Gastroesophageal sphincter (tissue), 4 donors: ENCODE results near the gene MYH3. TPM values are rescaled to one million over a fixed set of nuclear protein-coding genes. Genes with fewer than 3 reads are reported as not detected.

ENCODE experiments used
- ATAC-seq: fragments of 150-250 bp; one replicate; pipeline ENCODE4 v1.9.1; 2016; ENCODE audit warnings: mild to moderate bottlenecking, moderate library complexity
- H3K27ac ChIP-seq, 4 donors: fragments of 200-600 bp; sonication (generic) in 3 of 4; 1 replicate in 3 of 4; 2 replicates in 1 of 4; pipeline ENCODE4 v1.5.1; 2016 to 2019
- H3K27me3 ChIP-seq: fragments of 200-600 bp; sonication (generic); one replicate; pipeline ENCODE4 v1.5.1; 2019
- H3K36me3 ChIP-seq, 2 donors: fragments of 200-600 bp; sonication (generic); one replicate each; pipeline ENCODE4 v1.5.1; 2019; ENCODE audit warnings: control low read depth in 1 of 2
- H3K4me1 ChIP-seq, 3 donors: fragments of 200-600 bp; sonication (generic); 1 replicate in 2 of 3; 2 replicates in 1 of 3; pipeline ENCODE4 v1.5.1; 2016 to 2019; ENCODE audit warnings: control low read depth in 2 of 3
- H3K4me3 ChIP-seq, 2 donors: fragments of 200-600 bp; sonication (generic); one replicate each; pipeline ENCODE4 v1.5.1; 2019; ENCODE audit warnings: mild to moderate bottlenecking in 1 of 2, moderate library complexity in 1 of 2
- H3K9me3 ChIP-seq, 3 donors: fragments of 200-600 bp; sonication (generic); one replicate each; pipeline ENCODE4 v1.5.1; 2017 to 2019; ENCODE audit warnings: control low read depth in 2 of 3
- EP300 ChIP-seq: sonication (generic); formaldehyde crosslinking; IDR thresholded peaks from one replicate; pipeline ENCODE4 v1.6.1; 2017; ENCODE audit warnings: antibody characterized with exemption, mild to moderate bottlenecking
- POLR2A ChIP-seq, 2 donors: fragments of 450-650 bp; IDR thresholded peaks; one replicate each; pipeline ENCODE4 v1.6.1; 2017; ENCODE audit warnings: antibody characterized with exemption in 2 of 2, mild to moderate bottlenecking in 2 of 2, moderate library complexity in 1 of 2
- POLR2AphosphoS5 ChIP-seq: sonication (generic); formaldehyde crosslinking; IDR thresholded peaks from one replicate; pipeline ENCODE4 v1.6.1; 2017; ENCODE audit warnings: antibody characterized with exemption
- WGBS, 2 donors: methylation state at CpG; one replicate each; pipeline ENCODE4 v1.1.5; 2018; ENCODE audit warnings: low coverage in 1 of 2; 5-methylcytosine and 5-hydroxymethylcytosine counted together
- total RNA-seq, 4 donors: library from RNA; depleted of rRNA; stranded (reverse); fragments of >200 nt; gene quantifications; one replicate each; pipeline ENCODE4 v1.1.0, GENCODE V29; 2016
- TF ChIP-seq, protein P1 (sequence below), 4 experiments: fragments of 200-600 bp in 2 of 4; fragments of 450-650 bp in 2 of 4; sonication (generic) in 1 of 4; IDR thresholded peaks; one replicate each; pipeline ENCODE4 v1.5.1; 2017 to 2019; ENCODE audit warnings: antibody characterized with exemption in 4 of 4, mild to moderate bottlenecking in 2 of 4, moderate library complexity in 2 of 4

The MYH3 gene
- total RNA-seq, 4 donors from 2014 or later, result 0.87 to 3.5 (median 1.7) TPM

DNA sequence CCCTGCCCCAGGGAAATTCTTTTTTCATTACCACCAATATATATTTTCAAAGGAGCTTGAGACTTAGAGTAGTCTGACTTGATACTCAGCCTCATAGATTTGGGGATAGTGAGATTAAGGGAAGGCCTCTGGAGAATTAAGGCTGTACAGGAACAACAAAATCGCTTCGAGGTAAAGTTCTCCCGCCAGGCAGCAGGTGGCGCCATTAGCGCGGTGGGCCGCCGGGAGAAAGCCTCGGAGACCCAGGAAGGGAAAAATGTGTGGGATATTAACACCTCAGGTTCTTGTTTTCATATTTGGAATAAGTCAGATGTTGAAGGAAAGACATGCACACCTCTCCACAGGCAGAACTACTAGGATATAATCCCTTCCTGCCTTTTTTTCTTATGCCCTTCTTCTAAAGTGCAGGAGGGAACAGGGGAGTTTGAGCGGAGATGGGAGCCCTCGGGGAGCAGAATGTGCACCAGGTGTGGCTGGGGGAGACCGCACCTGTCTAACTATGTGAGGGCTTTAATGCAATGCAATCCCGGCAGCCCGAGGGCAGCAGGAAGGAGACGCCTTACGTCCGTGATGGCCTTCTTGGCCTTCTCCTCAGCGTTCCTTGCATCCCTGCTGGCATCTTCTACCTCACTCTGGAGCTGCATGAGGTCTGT, 25.9 kb downstream of the MYH3 start:
- no peak for TF ChIP-seq POLR2A (IDR thresholded peaks at IDR 0.05)
- TF ChIP-seq, protein P1, sequence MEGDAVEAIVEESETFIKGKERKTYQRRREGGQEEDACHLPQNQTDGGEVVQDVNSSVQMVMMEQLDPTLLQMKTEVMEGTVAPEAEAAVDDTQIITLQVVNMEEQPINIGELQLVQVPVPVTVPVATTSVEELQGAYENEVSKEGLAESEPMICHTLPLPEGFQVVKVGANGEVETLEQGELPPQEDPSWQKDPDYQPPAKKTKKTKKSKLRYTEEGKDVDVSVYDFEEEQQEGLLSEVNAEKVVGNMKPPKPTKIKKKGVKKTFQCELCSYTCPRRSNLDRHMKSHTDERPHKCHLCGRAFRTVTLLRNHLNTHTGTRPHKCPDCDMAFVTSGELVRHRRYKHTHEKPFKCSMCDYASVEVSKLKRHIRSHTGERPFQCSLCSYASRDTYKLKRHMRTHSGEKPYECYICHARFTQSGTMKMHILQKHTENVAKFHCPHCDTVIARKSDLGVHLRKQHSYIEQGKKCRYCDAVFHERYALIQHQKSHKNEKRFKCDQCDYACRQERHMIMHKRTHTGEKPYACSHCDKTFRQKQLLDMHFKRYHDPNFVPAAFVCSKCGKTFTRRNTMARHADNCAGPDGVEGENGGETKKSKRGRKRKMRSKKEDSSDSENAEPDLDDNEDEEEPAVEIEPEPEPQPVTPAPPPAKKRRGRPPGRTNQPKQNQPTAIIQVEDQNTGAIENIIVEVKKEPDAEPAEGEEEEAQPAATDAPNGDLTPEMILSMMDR (IDR thresholded peaks at IDR 0.05), result peak in 3 of 4 experiments; percentile 51 to 76 (median 54)
- no peaks in the 10 kb centered on the region for H3K9me3 ChIP-seq
- H3K27me3 ChIP-seq, result no peaks in the 10 kb centered on the region
- no peak overlapping the region for H3K27ac ChIP-seq
- no peaks in the 10 kb centered on the region for H3K4me1 ChIP-seq
- no peak overlapping the region for H3K4me3 ChIP-seq
- no peak for ATAC-seq
- WGBS, 2 donors, result 30 to 32% methylated on average over 11 to 14 of the region's 18 CpGs
- peaks cover 0 to 67% of the 10 kb centered on the region in 2 donors for H3K36me3 ChIP-seq

DNA sequence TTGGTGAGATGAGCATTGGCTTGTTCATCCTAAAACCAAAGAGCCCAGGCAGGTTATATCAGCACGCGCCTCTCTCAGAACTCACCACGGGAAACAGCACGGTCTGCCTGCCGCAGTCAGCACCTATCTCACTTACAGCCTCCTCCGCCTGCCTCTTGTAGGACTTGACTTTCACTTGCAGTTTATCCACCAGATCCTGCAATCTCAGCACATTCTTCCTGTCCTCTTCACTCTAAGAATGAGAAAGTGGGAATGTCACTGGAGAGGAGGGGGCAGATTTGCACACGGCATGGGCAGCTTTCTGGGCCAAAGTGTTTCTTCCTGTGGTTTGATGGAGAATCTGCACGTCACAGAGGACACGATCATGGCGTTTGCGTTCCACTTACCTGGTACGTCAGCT, 27.4 kb downstream of the MYH3 start:
- H3K4me1 ChIP-seq, result no peaks in the 10 kb centered on the region
- H3K9me3 ChIP-seq, result no peaks in the 10 kb centered on the region
- ATAC-seq, result no peak
- H3K4me3 ChIP-seq, result no peak overlapping the region
- no peak overlapping the region for H3K27ac ChIP-seq
- TF ChIP-seq EP300 (no peak), POLR2A (IDR thresholded peaks at IDR 0.05) (no peak), POLR2AphosphoS5 (no peak)
- TF ChIP-seq, protein P1 (IDR thresholded peaks at IDR 0.05), result no peak
- H3K36me3 ChIP-seq, result peaks cover 0 to 56% of the 10 kb centered on the region in 2 donors
- no peaks in the 10 kb centered on the region for H3K27me3 ChIP-seq
- 94 to 99% methylated on average over 8 to 10 of the region's 12 CpGs for WGBS, 2 donors

DNA sequence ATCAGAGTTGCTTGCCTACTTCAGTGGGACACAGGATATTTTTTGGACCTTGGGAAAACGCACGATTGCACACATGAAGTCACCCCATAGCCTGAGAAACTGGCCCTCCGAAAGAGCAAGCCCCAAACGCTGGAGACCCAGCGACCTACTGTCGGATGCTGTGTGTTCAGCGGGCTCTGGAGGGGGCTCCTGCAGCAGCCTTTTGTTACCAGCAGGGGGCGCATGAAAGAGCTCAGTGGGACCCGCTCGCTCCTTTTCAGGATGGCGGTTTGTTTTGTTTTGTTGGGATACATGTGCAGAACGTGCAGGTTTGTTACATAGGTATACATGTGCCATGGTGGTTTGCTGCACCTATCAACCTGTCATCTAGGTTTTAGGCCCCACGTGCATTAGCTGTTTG, 28.4 kb downstream of the MYH3 start:
- Histone ChIP-seq H3K27me3 (no peaks in the 10 kb centered on the region), H3K4me1 (no peaks in the 10 kb centered on the region), H3K9me3 (no peaks in the 10 kb centered on the region), H3K4me3 (no peak overlapping the region), H3K36me3 (peaks cover 0 to 46% of the 10 kb centered on the region in 2 donors), H3K27ac (no peak overlapping the region)
- ATAC-seq, result no peak
- TF ChIP-seq POLR2AphosphoS5 (no peak), POLR2A (IDR thresholded peaks at IDR 0.05) (no peak), EP300 (no peak)
- TF ChIP-seq, protein P1 (IDR thresholded peaks at IDR 0.05), result peak in 1 of 4 experiments; percentile 26
- WGBS, 2 donors, result 91% methylated on average over 4 of the region's 13 CpGs; no CpG with 5 or more reads in 1 of the 2 donors

DNA sequence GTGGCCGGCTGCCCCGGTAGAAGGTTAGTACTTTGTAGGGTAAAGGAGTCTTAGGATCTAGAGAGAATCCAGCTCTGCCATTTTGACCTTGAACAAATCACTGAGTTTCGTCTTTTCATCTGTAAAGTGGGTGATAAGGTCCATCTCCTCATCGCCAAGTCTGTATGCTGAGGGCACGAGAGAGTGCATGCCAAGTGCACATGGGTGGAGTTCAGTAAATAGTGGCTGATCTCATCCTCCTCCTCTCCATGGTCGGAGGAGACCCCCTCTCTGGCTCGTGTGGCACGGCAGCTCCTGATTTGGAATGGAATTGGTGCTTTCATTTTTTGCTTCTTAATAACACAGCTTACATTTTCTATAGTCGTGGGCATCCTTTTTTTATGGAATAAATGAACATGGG, 30.7 kb downstream of the MYH3 start:
- no peak overlapping the region for H3K4me3 ChIP-seq
- H3K27ac ChIP-seq, result no peak overlapping the region
- H3K4me1 ChIP-seq, result no peaks in the 10 kb centered on the region
- no peaks in the 10 kb centered on the region for H3K9me3 ChIP-seq
- H3K27me3 ChIP-seq, result no peaks in the 10 kb centered on the region
- TF ChIP-seq, protein P1 (IDR thresholded peaks at IDR 0.05), result no peak
- TF ChIP-seq POLR2AphosphoS5, result no peak
- TF ChIP-seq POLR2A (IDR thresholded peaks at IDR 0.05), result no peak
- no peak for TF ChIP-seq EP300
- ATAC-seq, result no peak
- WGBS, 2 donors, result 81 to 89% methylated on average over 9 of the region's 9 CpGs
- peaks cover 0 to 23% of the 10 kb centered on the region in 2 donors for H3K36me3 ChIP-seq

DNA sequence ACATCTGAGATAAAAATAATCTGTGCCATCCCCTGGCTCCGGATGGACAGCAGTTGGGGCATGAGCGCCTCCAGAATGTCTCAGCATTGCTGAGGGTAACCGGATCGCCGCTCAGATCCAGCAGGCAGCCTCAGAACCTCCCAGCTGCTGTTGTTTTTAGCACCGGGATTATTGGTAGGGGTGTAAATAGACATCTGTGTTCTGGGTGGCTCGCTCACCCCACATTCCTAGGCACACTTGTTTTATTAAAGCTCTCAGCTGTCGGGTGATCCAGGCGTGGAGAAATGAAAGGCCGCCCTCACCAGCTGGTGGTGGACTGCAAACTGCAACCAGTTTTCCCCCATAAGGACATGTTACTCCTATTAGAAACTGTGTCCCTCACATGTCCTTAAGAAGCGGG, 32.1 kb downstream of the MYH3 start:
- H3K27me3 ChIP-seq, result no peaks in the 10 kb centered on the region
- H3K4me3 ChIP-seq, result no peak overlapping the region
- no peaks in the 10 kb centered on the region for H3K4me1 ChIP-seq
- ATAC-seq, result no peak
- TF ChIP-seq POLR2AphosphoS5 (no peak), EP300 (no peak), POLR2A (IDR thresholded peaks at IDR 0.05) (no peak)
- TF ChIP-seq, protein P1 (IDR thresholded peaks at IDR 0.05), result no peak
- WGBS, 2 donors, result 84 to 92% methylated on average over 2 to 9 of the region's 11 CpGs
- H3K27ac ChIP-seq, result no peak overlapping the region
- H3K36me3 ChIP-seq, result peaks cover 0 to 15% of the 10 kb centered on the region in 2 donors
- H3K9me3 ChIP-seq, result no peaks in the 10 kb centered on the region
